Measurements from ENCODE around the gene PRSS38. TPM values are rescaled to one million over a fixed set of nuclear protein-coding genes. Genes with fewer than 3 reads are reported as not detected.

PRSS38 gene
- polyA plus RNA-seq, 3 donors: not detected

GRCh38 chr1:227785805-227786671 lies 29.4 kb upstream of the PRSS38 start:
- H2AFZ ChIP-seq (ENCODE audit: insufficient read depth, low read depth, low read length, poor library complexity, severe bottlenecking): peak overlapping the region; percentile 86
- H3K4me3 ChIP-seq (replicated peaks in 1 of 3; ENCODE audit: low read depth in 2 of 3, low read length in 3 of 3): no peak overlapping the region
- Mint-ChIP-seq H3K27me3 (ENCODE audit: low read depth in 3 of 3) (peaks cover 33 to 47% (median 45%) of the 10 kb centered on the region in 3 donors), H3K9me3 (peaks cover 0 to 6% (median 0%) of the 10 kb centered on the region in 7 donors), H3K27ac (no peak overlapping the region), H3K4me1 (peaks cover 16% of the 10 kb centered on the region), H3K36me3 (peaks cover 3 to 8% of the 10 kb centered on the region in 2 donors), H3K4me3 (peak overlapping the region; percentile 9 to 73)
- H3K36me3 ChIP-seq (replicated peaks in 1 of 2; ENCODE audit: control insufficient read depth in 1 of 2, insufficient read depth in 2 of 2, low read length in 2 of 2): no peaks in the 10 kb centered on the region
- peak in 1 of 3 donors; percentile 2 for DNase-seq
- H3K4me2 ChIP-seq (replicated peaks; ENCODE audit: extremely low read depth, low read length, poor library complexity, severe bottlenecking): no peak overlapping the region
- H3K9ac ChIP-seq (ENCODE audit: insufficient read depth, low read length, poor library complexity, severe bottlenecking): no peak overlapping the region
- intact Hi-C loops (cut with micrococcal nuclease): loop anchor here in 1 of 2 donors (5.0 kb wide), 1 partner anchor 386 kb away; no protein-coding TSS in a partner anchor
- peaks cover 6 to 41% of the 10 kb centered on the region in 2 donors for H3K27me3 ChIP-seq (ENCODE audit: control insufficient read depth in 2 of 2, insufficient read depth in 2 of 2, low read length in 2 of 2)
- H4K20me1 ChIP-seq (ENCODE audit: insufficient read depth, low read length): no peaks in the 10 kb centered on the region
- H3K4me1 ChIP-seq (ENCODE audit: control insufficient read depth in 1 of 2, insufficient read depth in 2 of 2, low read length in 2 of 2): peaks cover 19 to 23% of the 10 kb centered on the region in 2 donors
- H3K9me3 ChIP-seq (replicated peaks in 1 of 2; ENCODE audit: control insufficient read depth in 1 of 2, insufficient read depth in 1 of 2, low read length in 2 of 2): peaks cover 0 to 3% of the 10 kb centered on the region in 2 donors
- no peaks in the 10 kb centered on the region for H3K79me2 ChIP-seq (ENCODE audit: insufficient read depth, low read length)
- WGBS (ENCODE audit: insufficient coverage): 83% methylated on average over 16 of the region's 19 CpGs
- no peak for TF ChIP-seq CTCF (IDR thresholded peaks at IDR 0.05)
- H3K27ac ChIP-seq (ENCODE audit: low read depth in 1 of 2, low read length in 2 of 2): no peak overlapping the region

- intact Hi-C loops (cut with micrococcal nuclease): loop anchor here in 1 of 2 donors (5.0 kb wide), 1 partner anchor 385 kb away; no protein-coding TSS in a partner anchor
- peaks cover 36 to 47% (median 45%) of the 10 kb centered on the region in 3 donors for H3K27me3 Mint-ChIP-seq (ENCODE audit: low read depth in 3 of 3)
- peak in 1 of 3 donors; percentile 5 for DNase-seq
- TF ChIP-seq CTCF (IDR thresholded peaks at IDR 0.05): no peak
- Histone ChIP-seq H3K27me3 (ENCODE audit: control insufficient read depth in 2 of 2, insufficient read depth in 2 of 2, low read length in 2 of 2) (peaks cover 6 to 41% of the 10 kb centered on the region in 2 donors), H3K79me2 (ENCODE audit: insufficient read depth, low read length) (no peaks in the 10 kb centered on the region), H3K4me2 (replicated peaks; ENCODE audit: extremely low read depth, low read length, poor library complexity, severe bottlenecking) (peak overlapping the region; percentile 81), H3K4me3 (replicated peaks in 1 of 3; ENCODE audit: low read depth in 2 of 3, low read length in 3 of 3) (peak overlapping the region; percentile 37 to 84 (median 72)), H3K36me3 (replicated peaks in 1 of 2; ENCODE audit: control insufficient read depth in 1 of 2, insufficient read depth in 2 of 2, low read length in 2 of 2) (no peaks in the 10 kb centered on the region), H3K9me3 (replicated peaks in 1 of 2; ENCODE audit: control insufficient read depth in 1 of 2, insufficient read depth in 1 of 2, low read length in 2 of 2) (peaks cover 0 to 3% of the 10 kb centered on the region in 2 donors), H3K9ac (ENCODE audit: insufficient read depth, low read length, poor library complexity, severe bottlenecking) (peak overlapping the region; percentile 57), H2AFZ (ENCODE audit: insufficient read depth, low read depth, low read length, poor library complexity, severe bottlenecking) (peak overlapping the region; percentile 86), H4K20me1 (ENCODE audit: insufficient read depth, low read length) (no peaks in the 10 kb centered on the region), H3K27ac (ENCODE audit: low read depth in 1 of 2, low read length in 2 of 2) (no peak overlapping the region), H3K4me1 (ENCODE audit: control insufficient read depth in 1 of 2, insufficient read depth in 2 of 2, low read length in 2 of 2) (peaks cover 19 to 23% of the 10 kb centered on the region in 2 donors)
- H3K9me3 Mint-ChIP-seq: peaks cover 0 to 6% (median 0%) of the 10 kb centered on the region in 7 donors
- 39% methylated on average over 45 of the region's 45 CpGs for WGBS (ENCODE audit: insufficient coverage)
- H3K4me3 Mint-ChIP-seq: peak overlapping the region; percentile 88 to 92
- H3K27ac Mint-ChIP-seq: peak overlapping the region in 3 of 7 donors; percentile 43 to 85 (median 51)
- peaks cover 16% of the 10 kb centered on the region for H3K4me1 Mint-ChIP-seq
- H3K36me3 Mint-ChIP-seq: peaks cover 3 to 8% of the 10 kb centered on the region in 2 donors
These were observed 28.6 kb upstream of the PRSS38 start for GRCh38 chr1:227786673-227787512.

Measured in CD14-positive monocyte (primary cell).